Nephron (organoid): ENCODE results near the gene OR8B3.

Source experiments
- H3K27ac Mint-ChIP-seq, 3 experiments: 2 replicates each; pipeline ENCODE4 v1.8.0; 2020; ENCODE audit warnings: mixed read lengths in 3 of 3, mild to moderate bottlenecking in 2 of 3, moderate library complexity in 1 of 3
- H3K27me3 Mint-ChIP-seq: 2 replicates; pipeline ENCODE4 v1.8.0; 2021; ENCODE audit warnings: low read depth, mild to moderate bottlenecking, moderate library complexity, mixed read lengths
- H3K36me3 Mint-ChIP-seq: 2 replicates; pipeline ENCODE4 v1.8.0; 2020; ENCODE audit warnings: low read depth, mixed read lengths
- H3K4me1 Mint-ChIP-seq: 2 replicates; pipeline ENCODE4 v1.8.0; 2020; ENCODE audit warnings: mixed read lengths
- H3K4me3 Mint-ChIP-seq, 3 experiments: 2 replicates each; pipeline ENCODE4 v1.8.0; 2020; ENCODE audit warnings: mild to moderate bottlenecking in 3 of 3, mixed read lengths in 3 of 3, moderate library complexity in 2 of 3
- H3K9me3 Mint-ChIP-seq: 2 replicates; pipeline ENCODE4 v1.8.0; 2020; ENCODE audit warnings: mixed read lengths
- TF ChIP-seq, protein P1 (sequence below), 3 experiments: fragments of 200-600 bp; sonication (generic); IDR thresholded peaks; one replicate each; pipeline ENCODE4 v1.5.0; 2021; ENCODE audit warnings: antibody characterized with exemption in 3 of 3; ENCODE audit not compliant: unreplicated experiment in 3 of 3

OR8B3 gene, protein sequence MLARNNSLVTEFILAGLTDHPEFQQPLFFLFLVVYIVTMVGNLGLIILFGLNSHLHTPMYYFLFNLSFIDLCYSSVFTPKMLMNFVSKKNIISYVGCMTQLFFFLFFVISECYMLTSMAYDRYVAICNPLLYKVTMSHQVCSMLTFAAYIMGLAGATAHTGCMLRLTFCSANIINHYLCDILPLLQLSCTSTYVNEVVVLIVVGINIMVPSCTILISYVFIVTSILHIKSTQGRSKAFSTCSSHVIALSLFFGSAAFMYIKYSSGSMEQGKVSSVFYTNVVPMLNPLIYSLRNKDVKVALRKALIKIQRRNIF

DNA sequence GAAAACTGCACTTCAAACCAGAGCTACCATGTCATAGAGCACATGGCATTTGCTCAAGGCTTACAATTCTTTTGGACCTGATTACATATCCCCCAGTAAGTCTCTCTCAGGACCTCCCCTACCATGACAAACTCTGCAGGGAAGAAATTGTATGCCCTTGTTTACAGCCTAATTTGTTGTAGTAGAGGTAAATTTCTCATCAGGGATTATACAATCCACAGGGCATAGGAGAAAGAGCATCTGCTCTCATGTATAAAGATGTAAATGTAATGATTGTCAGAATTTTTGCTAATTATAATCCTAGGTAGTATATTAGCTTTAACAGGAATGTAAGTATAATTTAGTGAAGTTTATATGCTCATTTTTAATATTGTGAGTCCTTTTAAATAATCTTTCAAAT is at the start of gene OR8B3:
TSS of gene OR8B3 (minus strand) at position 101 of the 400 bp plus-strand sequence. CDS start 1,673 bp downstream, outside the sequence.
- no peak within 1 kb of the TSS for H3K27ac Mint-ChIP-seq
- no peaks in the 10 kb centered on the region for H3K27me3 Mint-ChIP-seq
- no peaks in the 10 kb centered on the region for H3K4me1 Mint-ChIP-seq
- peaks cover 3% of the 10 kb centered on the region for H3K36me3 Mint-ChIP-seq
- H3K9me3 Mint-ChIP-seq = peaks cover 4% of the 10 kb centered on the region
- H3K4me3 Mint-ChIP-seq = no peak within 1 kb of the TSS
- TF ChIP-seq, protein P1, sequence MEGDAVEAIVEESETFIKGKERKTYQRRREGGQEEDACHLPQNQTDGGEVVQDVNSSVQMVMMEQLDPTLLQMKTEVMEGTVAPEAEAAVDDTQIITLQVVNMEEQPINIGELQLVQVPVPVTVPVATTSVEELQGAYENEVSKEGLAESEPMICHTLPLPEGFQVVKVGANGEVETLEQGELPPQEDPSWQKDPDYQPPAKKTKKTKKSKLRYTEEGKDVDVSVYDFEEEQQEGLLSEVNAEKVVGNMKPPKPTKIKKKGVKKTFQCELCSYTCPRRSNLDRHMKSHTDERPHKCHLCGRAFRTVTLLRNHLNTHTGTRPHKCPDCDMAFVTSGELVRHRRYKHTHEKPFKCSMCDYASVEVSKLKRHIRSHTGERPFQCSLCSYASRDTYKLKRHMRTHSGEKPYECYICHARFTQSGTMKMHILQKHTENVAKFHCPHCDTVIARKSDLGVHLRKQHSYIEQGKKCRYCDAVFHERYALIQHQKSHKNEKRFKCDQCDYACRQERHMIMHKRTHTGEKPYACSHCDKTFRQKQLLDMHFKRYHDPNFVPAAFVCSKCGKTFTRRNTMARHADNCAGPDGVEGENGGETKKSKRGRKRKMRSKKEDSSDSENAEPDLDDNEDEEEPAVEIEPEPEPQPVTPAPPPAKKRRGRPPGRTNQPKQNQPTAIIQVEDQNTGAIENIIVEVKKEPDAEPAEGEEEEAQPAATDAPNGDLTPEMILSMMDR (IDR thresholded peaks at IDR 0.05; ENCODE audit: unreplicated experiment in 3 of 3) = no peak

DNA sequence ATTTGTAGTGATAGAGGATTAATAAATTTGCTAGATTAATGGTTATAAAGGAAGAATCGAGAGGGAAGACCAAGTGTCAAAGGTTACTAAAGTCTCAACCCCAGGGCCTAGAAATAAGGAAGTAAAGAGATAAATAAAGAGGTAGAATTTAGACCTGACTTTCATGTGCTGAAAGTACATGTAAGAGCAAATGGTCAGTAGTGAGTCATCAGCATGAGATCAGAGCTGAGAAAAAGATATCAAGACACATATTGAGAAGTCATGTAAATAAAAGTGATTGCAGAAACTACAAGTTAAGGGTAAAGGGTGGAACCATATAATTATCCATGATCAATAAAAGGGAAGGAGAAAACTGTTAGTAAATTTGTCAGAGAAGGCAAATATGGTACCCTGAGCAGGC is 48.1 kb upstream of the OR8B3 start:
- H3K4me3 Mint-ChIP-seq = no peak overlapping the region
- no peaks in the 10 kb centered on the region for H3K4me1 Mint-ChIP-seq
- TF ChIP-seq, protein P1 (IDR thresholded peaks at IDR 0.05; ENCODE audit: unreplicated experiment in 3 of 3) = no peak
- H3K36me3 Mint-ChIP-seq = no peaks in the 10 kb centered on the region
- peaks cover 3% of the 10 kb centered on the region for H3K9me3 Mint-ChIP-seq
- no peak overlapping the region for H3K27ac Mint-ChIP-seq
- no peaks in the 10 kb centered on the region for H3K27me3 Mint-ChIP-seq

- TF ChIP-seq, protein P1 (IDR thresholded peaks at IDR 0.05; ENCODE audit: unreplicated experiment in 3 of 3) = no peak
- no peak within 1 kb of the TSS for H3K27ac Mint-ChIP-seq
- no peaks in the 10 kb centered on the region for H3K4me1 Mint-ChIP-seq
- H3K27me3 Mint-ChIP-seq = no peaks in the 10 kb centered on the region
- no peaks in the 10 kb centered on the region for H3K9me3 Mint-ChIP-seq
- no peaks in the 10 kb centered on the region for H3K36me3 Mint-ChIP-seq
- H3K4me3 Mint-ChIP-seq = no peak within 1 kb of the TSS
Measured at GRCh38 chr11:124445646-124446150, 46.9 kb upstream of the OR8B3 start, which contains the start of gene OR8B8. TSS of gene OR8B8 (minus strand) at chr11:124445696. CDS start at chr11:124441085, 4,611 bp downstream.

GRCh38 chr11:124442847-124443246 is 44.0 kb upstream of the OR8B3 start:
- Mint-ChIP-seq H3K36me3 (no peaks in the 10 kb centered on the region), H3K27me3 (no peaks in the 10 kb centered on the region), H3K27ac (no peak overlapping the region), H3K4me1 (no peaks in the 10 kb centered on the region), H3K9me3 (no peaks in the 10 kb centered on the region), H3K4me3 (no peak overlapping the region)
- TF ChIP-seq, protein P1 (IDR thresholded peaks at IDR 0.05; ENCODE audit: unreplicated experiment in 3 of 3) = no peak

GRCh38 chr11:124442442-124442841 is 43.6 kb upstream of the OR8B3 start:
- Mint-ChIP-seq H3K27ac (no peak overlapping the region), H3K36me3 (no peaks in the 10 kb centered on the region), H3K4me1 (no peaks in the 10 kb centered on the region), H3K9me3 (no peaks in the 10 kb centered on the region), H3K4me3 (no peak overlapping the region), H3K27me3 (no peaks in the 10 kb centered on the region)
- TF ChIP-seq, protein P1 (IDR thresholded peaks at IDR 0.05; ENCODE audit: unreplicated experiment in 3 of 3) = no peak

GRCh38 chr11:124441519-124441918 is 42.7 kb upstream of the OR8B3 start:
- Mint-ChIP-seq H3K4me1 (no peaks in the 10 kb centered on the region), H3K4me3 (no peak overlapping the region), H3K27me3 (no peaks in the 10 kb centered on the region), H3K9me3 (no peaks in the 10 kb centered on the region), H3K36me3 (no peaks in the 10 kb centered on the region), H3K27ac (no peak overlapping the region)
- TF ChIP-seq, protein P1 (IDR thresholded peaks at IDR 0.05; ENCODE audit: unreplicated experiment in 3 of 3) = no peak
